AG09319 (cell line): ENCODE measurements around the gene ANKRD34A.
A peak's percentile ranks its signal among the peaks of the same experiment; 100 is the strongest.

Experiments used
- DNase-seq: peaks from one replicate; pipeline ENCODE4 v3.0.0-alpha.2; 2010; ENCODE audit warnings: low read depth; ENCODE audit errors: extremely low read depth
- CTCF ChIP-seq: IDR thresholded peaks from 2 replicates; pipeline ENCODE4 v1.5.1; 2011; ENCODE audit warnings: low read depth, mild to moderate bottlenecking, inconsistent platforms, low read length, moderate library complexity

Gene ANKRD34A

DNA sequence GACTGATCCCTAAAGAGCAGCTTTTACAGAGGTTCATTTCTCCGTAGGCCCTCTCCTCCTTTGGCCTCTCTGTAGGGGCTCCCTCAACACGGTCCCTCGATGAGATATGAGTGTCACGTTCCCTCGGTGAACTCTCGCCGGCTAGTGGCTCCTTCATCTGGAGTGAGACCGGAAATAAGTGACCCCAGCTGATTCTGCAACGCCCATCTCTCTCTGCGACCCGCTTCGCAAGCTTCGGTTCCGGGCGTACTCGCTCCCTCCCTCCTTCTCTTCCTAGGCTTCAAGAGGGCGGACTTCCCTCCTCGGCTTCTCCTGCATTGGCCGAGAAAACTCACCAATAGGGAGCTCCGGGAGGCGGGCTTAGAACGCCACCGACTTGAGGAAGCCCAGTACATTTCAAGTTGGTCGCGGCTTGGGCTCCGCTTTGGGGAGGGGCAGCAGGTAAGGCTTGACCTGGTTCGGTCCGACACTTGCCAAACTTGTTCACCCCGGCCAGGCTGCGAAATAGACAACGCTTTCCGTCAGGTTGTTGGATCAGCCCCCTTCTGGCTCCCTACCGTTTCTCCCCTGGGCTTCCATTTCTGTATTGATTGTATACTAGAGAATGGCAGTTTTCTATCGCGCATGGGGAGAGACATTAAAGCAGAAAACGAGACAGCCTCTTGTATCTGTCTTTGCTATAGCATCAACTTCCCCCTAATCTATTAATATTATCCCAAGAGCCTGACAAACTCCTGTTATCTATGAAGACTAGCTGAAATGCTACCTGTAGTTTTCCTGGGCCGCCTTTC is at the start of gene ANKRD34A, which contains the start of gene POLR3GL:
Gene ANKRD34A, minus strand, starts transcription at position 248 of the 791 bp plus-strand sequence. CDS start 2,816 bp downstream, outside the sequence.
Gene POLR3GL, plus strand, starts transcription at position 363 of the 791 bp plus-strand sequence. CDS start 10,176 bp downstream, outside the sequence.
- TF ChIP-seq CTCF = no peak
- DNase-seq = peak; percentile 73

GRCh38 chr1:146013559-146013922 is 49.2 kb upstream of the ANKRD34A start:
- DNase-seq = no peak
- TF ChIP-seq CTCF = no peak

GRCh38 chr1:146012703-146013558 is 48.6 kb upstream of the ANKRD34A start:
- peak; percentile 79 for TF ChIP-seq CTCF
- no peak for DNase-seq

- TF ChIP-seq CTCF = no peak
- DNase-seq = no peak
Measured at GRCh38 chr1:146010126-146010738, 45.9 kb upstream of the ANKRD34A start.

GRCh38 chr1:146007489-146008133 is 43.2 kb upstream of the ANKRD34A start:
- no peak for DNase-seq
- TF ChIP-seq CTCF = no peak

GRCh38 chr1:146001709-146002108 is 37.3 kb upstream of the ANKRD34A start:
- DNase-seq = no peak
- no peak for TF ChIP-seq CTCF
